Measurements from ENCODE around the gene METAP1. TPM values are rescaled to one million over a fixed set of nuclear protein-coding genes. Genes with fewer than 3 reads are reported as not detected.

METAP1 gene
- total and polyA plus RNA-seq, 2 of the 4 experiments (the other 2 are of a cell fraction): 43.7 to 47.9 TPM

DNA sequence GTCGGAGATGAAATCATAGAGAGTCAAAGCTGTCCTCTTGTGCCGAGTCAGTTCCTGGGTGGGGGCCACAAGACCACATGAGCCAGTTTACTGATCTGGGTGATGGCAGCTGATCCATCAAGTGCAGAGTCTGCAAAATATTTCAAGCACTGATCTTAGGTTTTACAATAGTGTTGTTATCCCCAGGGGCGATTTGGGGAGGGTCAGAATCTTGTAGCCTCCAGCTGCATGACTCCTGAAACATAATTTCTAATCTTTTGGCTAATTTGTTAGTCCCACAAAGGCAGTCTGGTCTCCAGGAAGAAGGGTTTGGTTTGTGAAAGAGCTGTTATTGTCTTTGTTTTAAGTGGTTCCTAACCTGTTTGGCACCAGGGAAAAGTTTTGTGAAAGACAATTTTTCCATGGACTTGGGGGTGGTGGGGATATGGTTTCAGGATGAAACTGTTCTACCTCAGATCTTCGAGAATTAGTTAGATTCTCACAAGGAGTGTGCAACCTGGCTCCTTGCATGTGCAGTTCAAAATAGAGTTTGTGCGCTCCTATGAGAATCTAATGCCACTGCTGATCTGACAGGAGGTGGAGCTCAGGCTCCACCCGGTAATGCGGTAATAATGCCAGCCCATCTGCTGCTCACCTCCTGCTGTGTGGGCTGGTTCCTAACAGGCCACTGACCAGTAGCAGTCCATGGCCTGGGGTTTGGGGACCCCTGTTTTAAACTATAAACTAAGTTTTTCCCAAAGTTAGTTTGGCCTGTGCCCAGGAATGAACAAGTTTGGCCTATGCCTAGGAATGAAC, 29.2 kb downstream of the METAP1 start:
- dilution Hi-C loops (cut with HindIII; ENCODE audit: low sequenced_read_pairs, unreplicated experiment): no loop called here
- WGBS, 2 experiments (ENCODE audit: extremely low coverage in 2 of 2, insufficient read length in 1 of 2): 50% methylated on average over 1 of the region's 7 CpGs; no CpG with 5 or more reads in 1 of the 2 experiments
- Histone ChIP-seq H3K9ac (ENCODE audit: low read depth, low read length) (no peak overlapping the region), H4K8ac (ENCODE audit: low read depth in 2 of 2, low read length in 2 of 2) (no peak overlapping the region), H3K9me1 (ENCODE audit: insufficient read depth, low read length) (no peaks in the 10 kb centered on the region), H2AFZ (replicated peaks; ENCODE audit: low read length, poor library complexity) (no peak overlapping the region), H3K56ac (ENCODE audit: extremely low read depth, insufficient read depth, low read length) (no peak overlapping the region), H2AK5ac (ENCODE audit: low read depth, low read length) (no peak overlapping the region), H2BK120ac (ENCODE audit: low read depth, low read length) (no peak overlapping the region), H3K4me2 (ENCODE audit: low read depth, low read length) (no peak overlapping the region), H3K4me1 (ENCODE audit: control insufficient read depth, insufficient read depth, low read length) (peaks cover 6% of the 10 kb centered on the region; the same call in 1 of the 2 replicates), H3K27ac (ENCODE audit: insufficient read depth, low read length) (no peak overlapping the region), H3K14ac (replicated peaks; ENCODE audit: low read depth, low read length) (no peak overlapping the region), H3K23ac (ENCODE audit: low read depth, low read length) (no peak overlapping the region), H4K91ac (ENCODE audit: insufficient read depth, low read depth, low read length) (no peak overlapping the region), H2BK20ac (ENCODE audit: low read depth, low read length) (no peak overlapping the region), H2BK5ac (ENCODE audit: low read depth, low read length, poor library complexity, severe bottlenecking) (no peak overlapping the region), H3K4me3 (ENCODE audit: insufficient read depth, low read depth, low read length) (no peak overlapping the region), H3K4ac (ENCODE audit: low read depth, low read length) (no peak overlapping the region), H3K18ac (ENCODE audit: low read depth, low read length) (no peak overlapping the region), H2AK9ac (replicated peaks; ENCODE audit: low read depth, low read length, poor library complexity) (no peak overlapping the region), H4K5ac (ENCODE audit: low read depth, low read length) (no peak overlapping the region), H2BK15ac (ENCODE audit: low read depth, low read length) (no peak overlapping the region), H3K79me1 (ENCODE audit: low read depth in 1 of 2, low read length in 2 of 2) (peaks cover 28 to 74% of the 10 kb centered on the region in 2 experiments), H3K36me3 (ENCODE audit: control insufficient read depth, insufficient read depth, low read length) (peaks cover 2% of the 10 kb centered on the region), H3K9me3 (ENCODE audit: control insufficient read depth, insufficient read depth, low read length) (peaks cover 11% of the 10 kb centered on the region), H3K27me3 (ENCODE audit: control insufficient read depth, insufficient read depth, low read length) (no peaks in the 10 kb centered on the region), H4K20me1 (ENCODE audit: insufficient read depth, low read length) (no peaks in the 10 kb centered on the region; the same call in 1 of the 2 replicates)
- ChIA-PET POLR2A (ENCODE audit: unreplicated experiment) (no interaction called here), CTCF (no interaction called here)
- intact Hi-C loops (cut with micrococcal nuclease): no loop called here
- BruUV-seq (replicated peaks): no TSS peak
- no peak for ATAC-seq (ENCODE audit: low read depth)
- in situ Hi-C loops (cut with MboI; ENCODE audit: low sequenced_read_pairs): no loop called here
- no peak for DNase-seq
- TF ChIP-seq, protein P1, sequence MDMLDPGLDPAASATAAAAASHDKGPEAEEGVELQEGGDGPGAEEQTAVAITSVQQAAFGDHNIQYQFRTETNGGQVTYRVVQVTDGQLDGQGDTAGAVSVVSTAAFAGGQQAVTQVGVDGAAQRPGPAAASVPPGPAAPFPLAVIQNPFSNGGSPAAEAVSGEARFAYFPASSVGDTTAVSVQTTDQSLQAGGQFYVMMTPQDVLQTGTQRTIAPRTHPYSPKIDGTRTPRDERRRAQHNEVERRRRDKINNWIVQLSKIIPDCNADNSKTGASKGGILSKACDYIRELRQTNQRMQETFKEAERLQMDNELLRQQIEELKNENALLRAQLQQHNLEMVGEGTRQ (IDR thresholded peaks at IDR 0.05; ENCODE audit: low read depth, low read length): no peak
- TF ChIP-seq CHD1 (IDR thresholded peaks at IDR 0.05; ENCODE audit: low read depth, low read length) (no peak), RFX5 (IDR thresholded peaks at IDR 0.05; ENCODE audit: low read depth, low read length) (no peak), MAFK (IDR thresholded peaks at IDR 0.05; ENCODE audit: low read depth, low read length) (no peak), SMC3 (IDR thresholded peaks at IDR 0.05; ENCODE audit: low read depth, low read length) (no peak), MXI1 (IDR thresholded peaks at IDR 0.05; ENCODE audit: borderline replicate concordance, low read depth, low read length) (no peak), RCOR1 (IDR thresholded peaks at IDR 0.05; ENCODE audit: insufficient replicate concordance, low read length) (no peak), NFE2L2 (IDR thresholded peaks at IDR 0.05; ENCODE audit: low read depth, low read length) (no peak), RAD21 (IDR thresholded peaks at IDR 0.05; ENCODE audit: low read length) (no peak), POLR2A (IDR thresholded peaks at IDR 0.05; ENCODE audit: low read depth, low read length) (no peak), BHLHE40 (IDR thresholded peaks at IDR 0.05; ENCODE audit: low read depth, low read length) (no peak), MAZ (IDR thresholded peaks at IDR 0.05; ENCODE audit: borderline replicate concordance, low read depth, low read length) (no peak), FOS (IDR thresholded peaks at IDR 0.05; ENCODE audit: low read depth, low read length) (no peak)
- TF ChIP-seq, protein P2, sequence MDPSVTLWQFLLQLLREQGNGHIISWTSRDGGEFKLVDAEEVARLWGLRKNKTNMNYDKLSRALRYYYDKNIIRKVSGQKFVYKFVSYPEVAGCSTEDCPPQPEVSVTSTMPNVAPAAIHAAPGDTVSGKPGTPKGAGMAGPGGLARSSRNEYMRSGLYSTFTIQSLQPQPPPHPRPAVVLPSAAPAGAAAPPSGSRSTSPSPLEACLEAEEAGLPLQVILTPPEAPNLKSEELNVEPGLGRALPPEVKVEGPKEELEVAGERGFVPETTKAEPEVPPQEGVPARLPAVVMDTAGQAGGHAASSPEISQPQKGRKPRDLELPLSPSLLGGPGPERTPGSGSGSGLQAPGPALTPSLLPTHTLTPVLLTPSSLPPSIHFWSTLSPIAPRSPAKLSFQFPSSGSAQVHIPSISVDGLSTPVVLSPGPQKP (IDR thresholded peaks at IDR 0.05; ENCODE audit: borderline replicate concordance, low read depth, low read length): no peak
- TF ChIP-seq, protein P3, sequence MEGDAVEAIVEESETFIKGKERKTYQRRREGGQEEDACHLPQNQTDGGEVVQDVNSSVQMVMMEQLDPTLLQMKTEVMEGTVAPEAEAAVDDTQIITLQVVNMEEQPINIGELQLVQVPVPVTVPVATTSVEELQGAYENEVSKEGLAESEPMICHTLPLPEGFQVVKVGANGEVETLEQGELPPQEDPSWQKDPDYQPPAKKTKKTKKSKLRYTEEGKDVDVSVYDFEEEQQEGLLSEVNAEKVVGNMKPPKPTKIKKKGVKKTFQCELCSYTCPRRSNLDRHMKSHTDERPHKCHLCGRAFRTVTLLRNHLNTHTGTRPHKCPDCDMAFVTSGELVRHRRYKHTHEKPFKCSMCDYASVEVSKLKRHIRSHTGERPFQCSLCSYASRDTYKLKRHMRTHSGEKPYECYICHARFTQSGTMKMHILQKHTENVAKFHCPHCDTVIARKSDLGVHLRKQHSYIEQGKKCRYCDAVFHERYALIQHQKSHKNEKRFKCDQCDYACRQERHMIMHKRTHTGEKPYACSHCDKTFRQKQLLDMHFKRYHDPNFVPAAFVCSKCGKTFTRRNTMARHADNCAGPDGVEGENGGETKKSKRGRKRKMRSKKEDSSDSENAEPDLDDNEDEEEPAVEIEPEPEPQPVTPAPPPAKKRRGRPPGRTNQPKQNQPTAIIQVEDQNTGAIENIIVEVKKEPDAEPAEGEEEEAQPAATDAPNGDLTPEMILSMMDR (conservative IDR thresholded peaks at IDR 0.05; ENCODE audit: low read depth, low read length): no peak
